Choroid plexus epithelial cell (primary cell): ENCODE results near the gene CFL2.
A peak's percentile ranks its signal among the peaks of the same experiment; 100 is the strongest.
"Not testable (repeated sequence)": the region's sequence is repeated elsewhere in the genome, so short reads cannot be mapped to it uniquely, and the experiment has no call there.

Experiments
- DNase-seq: peaks from one replicate; pipeline ENCODE4 v3.0.0-alpha.2; 2010; ENCODE audit warnings: low read depth
- H3K4me3 ChIP-seq: 2 replicates; pipeline ENCODE4 v1.5.1; 2011; ENCODE audit warnings: low read depth, mild to moderate bottlenecking, control low read depth, low read length, moderate library complexity
- TF ChIP-seq, protein P1 (sequence below): conservative IDR thresholded peaks from 2 replicates; pipeline ENCODE4 v1.5.1; 2011; ENCODE audit warnings: low read depth, mild to moderate bottlenecking, control low read depth, inconsistent platforms, low read length, moderate library complexity

The CFL2 gene

GRCh38 chr14:34711169-34711568 is 3.2 kb downstream of the CFL2 start:
- H3K4me3 ChIP-seq, result no peak overlapping the region
- peak; percentile 96 for DNase-seq
- TF ChIP-seq, protein P1, sequence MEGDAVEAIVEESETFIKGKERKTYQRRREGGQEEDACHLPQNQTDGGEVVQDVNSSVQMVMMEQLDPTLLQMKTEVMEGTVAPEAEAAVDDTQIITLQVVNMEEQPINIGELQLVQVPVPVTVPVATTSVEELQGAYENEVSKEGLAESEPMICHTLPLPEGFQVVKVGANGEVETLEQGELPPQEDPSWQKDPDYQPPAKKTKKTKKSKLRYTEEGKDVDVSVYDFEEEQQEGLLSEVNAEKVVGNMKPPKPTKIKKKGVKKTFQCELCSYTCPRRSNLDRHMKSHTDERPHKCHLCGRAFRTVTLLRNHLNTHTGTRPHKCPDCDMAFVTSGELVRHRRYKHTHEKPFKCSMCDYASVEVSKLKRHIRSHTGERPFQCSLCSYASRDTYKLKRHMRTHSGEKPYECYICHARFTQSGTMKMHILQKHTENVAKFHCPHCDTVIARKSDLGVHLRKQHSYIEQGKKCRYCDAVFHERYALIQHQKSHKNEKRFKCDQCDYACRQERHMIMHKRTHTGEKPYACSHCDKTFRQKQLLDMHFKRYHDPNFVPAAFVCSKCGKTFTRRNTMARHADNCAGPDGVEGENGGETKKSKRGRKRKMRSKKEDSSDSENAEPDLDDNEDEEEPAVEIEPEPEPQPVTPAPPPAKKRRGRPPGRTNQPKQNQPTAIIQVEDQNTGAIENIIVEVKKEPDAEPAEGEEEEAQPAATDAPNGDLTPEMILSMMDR, result no peak

GRCh38 chr14:34710744-34711143 is 3.6 kb downstream of the CFL2 start:
- TF ChIP-seq, protein P1, result no peak
- peak; percentile 44 for DNase-seq
- H3K4me3 ChIP-seq, result no peak overlapping the region

GRCh38 chr14:34710006-34710405 is 4.4 kb downstream of the CFL2 start:
- no peak overlapping the region for H3K4me3 ChIP-seq
- no peak for DNase-seq
- TF ChIP-seq, protein P1, result no peak

GRCh38 chr14:34707722-34708121 is 6.7 kb downstream of the CFL2 start:
- TF ChIP-seq, protein P1, result no peak
- DNase-seq, result no peak
- H3K4me3 ChIP-seq, result no peak overlapping the region

GRCh38 chr14:34701808-34702207 is 12.6 kb downstream of the CFL2 start:
- TF ChIP-seq, protein P1, result no peak
- no peak for DNase-seq
- no peak overlapping the region for H3K4me3 ChIP-seq

GRCh38 chr14:34700622-34701130 is 13.7 kb downstream of the CFL2 start:
- DNase-seq, result no peak
- H3K4me3 ChIP-seq, result no peak overlapping the region
- TF ChIP-seq, protein P1, result no peak

DNA sequence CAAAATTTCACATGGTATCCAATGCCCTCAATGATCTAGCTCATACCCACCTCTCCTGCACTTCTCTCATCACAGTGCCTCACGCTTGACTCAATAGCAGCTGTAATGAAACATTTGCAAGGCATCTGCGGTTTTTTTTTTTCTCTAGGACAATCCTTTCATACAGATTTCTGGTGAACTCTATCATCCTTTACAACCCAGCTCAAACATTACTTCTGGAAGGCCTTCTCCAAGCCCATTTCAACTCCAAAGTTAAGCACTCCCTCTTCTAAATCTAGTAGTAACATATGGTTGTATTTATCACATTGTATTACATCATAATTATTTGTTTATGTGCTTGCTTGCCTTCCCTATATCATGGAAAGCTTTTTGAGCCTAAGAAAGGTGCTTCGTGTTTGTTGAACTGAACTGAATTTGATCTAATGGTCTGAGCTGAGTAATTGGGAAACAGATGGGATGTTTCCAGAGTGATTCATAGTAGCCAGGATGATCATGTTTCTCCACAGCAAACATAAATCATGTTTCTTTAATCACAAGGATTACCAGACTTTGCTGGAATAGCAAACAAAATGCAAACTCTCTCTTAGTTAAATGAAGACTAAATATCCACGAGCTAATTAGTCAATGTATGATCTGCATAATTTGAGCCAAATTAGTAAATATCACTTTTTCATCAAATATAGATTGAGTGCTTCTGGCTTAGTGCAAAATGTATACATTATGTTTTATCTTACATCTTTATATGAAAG is 14.3 kb downstream of the CFL2 start:
- H3K4me3 ChIP-seq, result no peak overlapping the region
- TF ChIP-seq, protein P1, result no peak
- DNase-seq, result peak; percentile 92

DNA sequence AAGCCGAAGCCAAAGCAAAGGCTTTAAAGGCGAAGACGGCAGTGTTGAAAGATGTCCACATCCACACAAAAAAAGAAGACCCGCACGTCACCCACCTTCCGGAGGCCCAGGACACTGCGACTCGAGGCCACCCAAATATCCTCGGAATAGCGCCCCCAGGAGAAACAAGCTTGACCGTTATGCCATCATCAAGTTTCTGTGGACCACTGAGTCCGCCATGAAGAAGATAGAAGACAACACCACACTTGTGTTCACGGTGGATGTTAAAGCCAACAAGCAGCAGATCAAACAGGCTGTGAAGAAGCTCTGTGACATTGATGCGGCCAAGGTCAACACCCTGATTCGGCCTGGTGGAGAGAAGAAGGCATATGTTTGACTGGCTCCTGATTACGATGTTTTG is 20.2 kb downstream of the CFL2 start:
- H3K4me3 ChIP-seq, DNase-seq: not testable (repeated sequence)
